ENCODE results near the gene GRHL1. TPM values are rescaled to one million over a fixed set of nuclear protein-coding genes. Genes with fewer than 3 reads are reported as not detected.

GRHL1 gene
- total and polyA plus RNA-seq, 2 donors (not counting 1 experiment from before 2014, with no cell fraction given): 0.25 to 0.76 TPM

DNA sequence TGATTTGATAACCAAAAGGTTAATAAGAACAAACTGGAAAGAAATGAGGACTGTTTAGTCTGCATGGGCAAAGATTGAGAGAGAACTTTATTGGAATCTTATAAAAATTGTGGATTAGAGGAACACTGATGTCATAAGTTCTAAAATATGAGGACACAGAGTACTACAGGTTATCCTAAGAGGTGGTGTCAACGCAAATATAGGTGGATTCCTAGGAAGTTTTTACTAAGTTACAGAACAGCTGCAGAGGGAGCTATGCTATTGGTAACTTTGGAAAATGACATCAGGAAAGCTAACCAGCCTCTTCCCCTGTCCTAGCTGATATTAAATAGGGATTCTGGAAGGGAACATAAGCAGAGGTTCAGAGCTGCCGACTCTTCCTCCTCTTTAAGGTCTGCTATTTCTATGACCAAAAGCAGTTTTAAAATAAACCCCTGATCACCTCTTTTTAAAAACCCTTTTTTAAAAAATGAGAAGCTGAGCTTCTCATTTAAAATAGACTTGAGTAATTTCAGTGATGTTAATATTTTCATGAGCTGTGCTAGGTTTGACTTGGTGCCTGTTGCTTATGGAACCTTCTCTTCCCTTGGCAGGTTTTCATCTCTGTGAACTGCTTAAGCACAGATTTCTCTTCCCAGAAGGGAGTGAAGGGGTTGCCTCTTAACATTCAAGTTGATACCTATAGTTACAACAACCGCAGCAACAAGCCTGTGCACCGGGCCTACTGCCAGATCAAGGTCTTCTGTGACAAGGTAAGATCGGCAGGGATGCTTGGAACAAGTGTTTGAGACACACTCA lies 34.2 kb downstream of the GRHL1 start:
- H3K9me3 Mint-ChIP-seq (ENCODE audit: insufficient read depth): no peaks in the 10 kb centered on the region

DNA sequence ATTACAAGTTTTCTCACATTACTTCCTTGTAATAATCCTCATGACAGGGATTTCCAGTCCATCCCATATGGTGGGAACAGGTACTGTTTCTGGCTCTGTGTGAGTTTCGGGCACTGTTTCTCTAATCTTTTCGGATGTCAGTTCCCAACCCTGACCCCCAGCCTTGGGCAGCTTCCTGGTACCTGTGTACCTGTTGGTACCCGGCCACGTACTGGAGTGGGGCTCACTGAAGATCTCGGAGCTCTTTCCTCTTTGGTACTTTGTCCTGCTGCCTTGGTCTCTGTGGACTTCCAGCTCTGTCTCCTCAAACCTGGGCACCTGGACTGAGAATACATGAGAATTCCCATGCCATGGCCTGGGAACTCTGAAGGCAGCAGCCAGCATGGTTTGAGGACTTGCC lies 36.8 kb downstream of the GRHL1 start:
- Histone ChIP-seq H3K36me3 (replicated peaks in 1 of 2; ENCODE audit: control extremely low read depth in 1 of 2, control insufficient read depth in 1 of 2, extremely low read depth in 1 of 2, insufficient read depth in 2 of 2, low read length in 1 of 2) (no peaks in the 10 kb centered on the region), H3K4me3 (ENCODE audit: control extremely low read depth in 1 of 5, extremely low read depth in 1 of 5, insufficient read depth in 1 of 5, low read depth in 2 of 5, low read length in 4 of 5) (no peak overlapping the region), H3K9ac (ENCODE audit: low read length) (no peak overlapping the region), H3K4me2 (replicated peaks; ENCODE audit: low read depth, low read length, poor library complexity, severe bottlenecking) (no peak overlapping the region), H3K79me2 (ENCODE audit: control insufficient read depth, insufficient read depth, low read length) (no peaks in the 10 kb centered on the region), H3K27ac (ENCODE audit: low read length in 2 of 2) (no peak overlapping the region), H3K9me3 (ENCODE audit: control extremely low read depth in 1 of 3, control insufficient read depth in 2 of 3, insufficient read depth in 1 of 3, low read length in 2 of 3) (no peaks in the 10 kb centered on the region), H4K20me1 (ENCODE audit: control insufficient read depth, insufficient read depth, low read length, poor library complexity, severe bottlenecking) (no peaks in the 10 kb centered on the region), H3K4me1 (ENCODE audit: control insufficient read depth in 2 of 2, insufficient read depth in 2 of 2, low read length in 2 of 2) (peaks cover 5 to 6% of the 10 kb centered on the region in 2 donors), H3K27me3 (replicated peaks in 1 of 4; ENCODE audit: control extremely low read depth in 1 of 4, control insufficient read depth in 3 of 4, insufficient read depth in 4 of 4, low read length in 3 of 4) (no peaks in the 10 kb centered on the region), H2AFZ (ENCODE audit: insufficient read depth, low read depth, low read length, poor library complexity, severe bottlenecking) (no peak overlapping the region)
- H3K4me3 Mint-ChIP-seq: no peak overlapping the region
- intact Hi-C loops (cut with micrococcal nuclease): no loop called here
- 95% methylated on average over 5 of the region's 5 CpGs for WGBS (ENCODE audit: insufficient coverage)
- no peak overlapping the region for H3K27ac Mint-ChIP-seq
- peaks cover 4% of the 10 kb centered on the region for H3K4me1 Mint-ChIP-seq
- no peaks in the 10 kb centered on the region for H3K9me3 Mint-ChIP-seq (ENCODE audit: insufficient read depth)
- ATAC-seq (ENCODE audit: low read depth) (no peak), DNase-seq (no peak)
- peaks cover 4% of the 10 kb centered on the region for H3K27me3 Mint-ChIP-seq
- ChIA-PET CTCF (interaction anchor here (10.9 kb wide), 1 partner anchor 60 kb away, joined by 319 read pairs; the partner anchor contains the start of gene KLF11), POLR2A (no interaction called here)
- TF ChIP-seq EZH2 (IDR thresholded peaks at IDR 0.05; ENCODE audit: borderline replicate concordance, insufficient read depth, low read depth, low read length, poor library complexity, severe bottlenecking): no peak
- TF ChIP-seq, protein P1, sequence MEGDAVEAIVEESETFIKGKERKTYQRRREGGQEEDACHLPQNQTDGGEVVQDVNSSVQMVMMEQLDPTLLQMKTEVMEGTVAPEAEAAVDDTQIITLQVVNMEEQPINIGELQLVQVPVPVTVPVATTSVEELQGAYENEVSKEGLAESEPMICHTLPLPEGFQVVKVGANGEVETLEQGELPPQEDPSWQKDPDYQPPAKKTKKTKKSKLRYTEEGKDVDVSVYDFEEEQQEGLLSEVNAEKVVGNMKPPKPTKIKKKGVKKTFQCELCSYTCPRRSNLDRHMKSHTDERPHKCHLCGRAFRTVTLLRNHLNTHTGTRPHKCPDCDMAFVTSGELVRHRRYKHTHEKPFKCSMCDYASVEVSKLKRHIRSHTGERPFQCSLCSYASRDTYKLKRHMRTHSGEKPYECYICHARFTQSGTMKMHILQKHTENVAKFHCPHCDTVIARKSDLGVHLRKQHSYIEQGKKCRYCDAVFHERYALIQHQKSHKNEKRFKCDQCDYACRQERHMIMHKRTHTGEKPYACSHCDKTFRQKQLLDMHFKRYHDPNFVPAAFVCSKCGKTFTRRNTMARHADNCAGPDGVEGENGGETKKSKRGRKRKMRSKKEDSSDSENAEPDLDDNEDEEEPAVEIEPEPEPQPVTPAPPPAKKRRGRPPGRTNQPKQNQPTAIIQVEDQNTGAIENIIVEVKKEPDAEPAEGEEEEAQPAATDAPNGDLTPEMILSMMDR (IDR thresholded peaks at IDR 0.05): no peak

More for the DNA sequence above, 34.2 kb downstream of the GRHL1 start:
- DNase-seq: no peak
- ChIA-PET CTCF (interaction anchor here (0.6 to 10.9 kb wide), 14 partner anchors 10 to 782 kb away, joined by 3 to 319 read pairs (median 10); partner anchors contain the start of gene KLF11), POLR2A (no interaction called here)
- intact Hi-C loops (cut with micrococcal nuclease): loop anchor here (2.0 kb wide), 1 partner anchor 35 kb away; the partner anchor contains the start of gene GRHL1
- H3K9me3 ChIP-seq (ENCODE audit: control extremely low read depth in 1 of 3, control insufficient read depth in 2 of 3, insufficient read depth in 1 of 3, low read length in 2 of 3): no peaks in the 10 kb centered on the region
- TF ChIP-seq, protein P1 (IDR thresholded peaks at IDR 0.05): no peak
- no peak for TF ChIP-seq EZH2 (IDR thresholded peaks at IDR 0.05; ENCODE audit: borderline replicate concordance, insufficient read depth, low read depth, low read length, poor library complexity, severe bottlenecking)
- no peak for ATAC-seq (ENCODE audit: low read depth)
- no peak overlapping the region for H3K4me3 Mint-ChIP-seq
- H3K36me3 ChIP-seq (replicated peaks in 1 of 2; ENCODE audit: control extremely low read depth in 1 of 2, control insufficient read depth in 1 of 2, extremely low read depth in 1 of 2, insufficient read depth in 2 of 2, low read length in 1 of 2): no peaks in the 10 kb centered on the region
- peaks cover 5 to 6% of the 10 kb centered on the region in 2 donors for H3K4me1 ChIP-seq (ENCODE audit: control insufficient read depth in 2 of 2, insufficient read depth in 2 of 2, low read length in 2 of 2)
- H3K27ac Mint-ChIP-seq: no peak overlapping the region
- no peak overlapping the region for H2AFZ ChIP-seq (ENCODE audit: insufficient read depth, low read depth, low read length, poor library complexity, severe bottlenecking)
- no peak overlapping the region for H3K27ac ChIP-seq (ENCODE audit: low read length in 2 of 2)
- H3K4me2 ChIP-seq (replicated peaks; ENCODE audit: low read depth, low read length, poor library complexity, severe bottlenecking): no peak overlapping the region
- no peak overlapping the region for H3K9ac ChIP-seq (ENCODE audit: low read length)
- no peaks in the 10 kb centered on the region for H3K79me2 ChIP-seq (ENCODE audit: control insufficient read depth, insufficient read depth, low read length)
- peaks cover 4% of the 10 kb centered on the region for H3K4me1 Mint-ChIP-seq
- H4K20me1 ChIP-seq (ENCODE audit: control insufficient read depth, insufficient read depth, low read length, poor library complexity, severe bottlenecking): no peaks in the 10 kb centered on the region
- no peak overlapping the region for H3K4me3 ChIP-seq (ENCODE audit: control extremely low read depth in 1 of 5, extremely low read depth in 1 of 5, insufficient read depth in 1 of 5, low read depth in 2 of 5, low read length in 4 of 5)
- peaks cover 0 to 5% (median 0%) of the 10 kb centered on the region in 4 experiments for H3K27me3 ChIP-seq (replicated peaks in 1 of 4; ENCODE audit: control extremely low read depth in 1 of 4, control insufficient read depth in 3 of 4, insufficient read depth in 4 of 4, low read length in 3 of 4)
- WGBS (ENCODE audit: insufficient coverage): no CpG with 5 or more reads among the region's 5 CpGs
- H3K27me3 Mint-ChIP-seq: peaks cover 8% of the 10 kb centered on the region
